SK-N-SH treated with all-trans-retinoic acid at 6 μM for 48 hours (cell line): Measurements from ENCODE around the gene SNAPC4.

Experiments used
- ATAC-seq: fragments of 200-7000 bp; cut with Tn5 transposase; 3 replicates; pipeline ENCODE4 v1.9.1; 2020; ENCODE audit warnings: mild to moderate bottlenecking, moderate library complexity
- ARNTL ChIP-seq: fragments of 450-650 bp; formaldehyde crosslinking; IDR thresholded peaks from 2 replicates; pipeline ENCODE4 v1.5.0; 2020; ENCODE audit warnings: low read depth, mild to moderate bottlenecking, moderate library complexity, borderline replicate concordance
- BACH2 ChIP-seq: fragments of 250-450 bp; sonication (Bioruptor Pico); IDR thresholded peaks from 2 replicates; pipeline ENCODE4 v1.9.0; 2021; ENCODE audit warnings: mild to moderate bottlenecking, borderline replicate concordance
- CREB5 ChIP-seq: fragments of 250-450 bp; sonication (Bioruptor Pico); IDR thresholded peaks from 2 replicates; pipeline ENCODE4 v1.5.1; 2020; ENCODE audit warnings: low read depth, mild to moderate bottlenecking, moderate library complexity
- CSDC2 ChIP-seq: fragments of 250-450 bp; sonication (Bioruptor Pico); IDR thresholded peaks from 2 replicates; pipeline ENCODE4 v1.5.0; 2020; ENCODE audit warnings: mild to moderate bottlenecking, moderate library complexity
- CSRNP3 ChIP-seq: fragments of 250-450 bp; sonication (Bioruptor Pico); IDR thresholded peaks from 2 replicates; pipeline ENCODE4 v1.5.1; 2021; ENCODE audit warnings: mild to moderate bottlenecking, moderate library complexity
- ESRRG ChIP-seq: fragments of 250-450 bp; sonication (Bioruptor Pico); IDR thresholded peaks from 2 replicates; pipeline ENCODE4 v1.6.1; 2021; ENCODE audit warnings: mild to moderate bottlenecking
- GLIS3 ChIP-seq: fragments of 250-450 bp; sonication (Bioruptor Pico); IDR thresholded peaks from 2 replicates; pipeline ENCODE4 v1.5.0; 2020; ENCODE audit warnings: mild to moderate bottlenecking, moderate library complexity
- ISL1 ChIP-seq: fragments of 250-450 bp; sonication (Bioruptor Pico); IDR thresholded peaks from 2 replicates; pipeline ENCODE4 v2.1.2; 2022; ENCODE audit warnings: mild to moderate bottlenecking, moderate library complexity
- OSR1 ChIP-seq: fragments of 250-450 bp; sonication (Bioruptor Pico); IDR thresholded peaks from 2 replicates; pipeline ENCODE4 v1.8.0; 2022; ENCODE audit warnings: moderate library complexity, mild to moderate bottlenecking, inconsistent platforms
- PATZ1 ChIP-seq: fragments of 250-450 bp; sonication (Bioruptor Pico); IDR thresholded peaks from 2 replicates; pipeline ENCODE4 v1.8.0; 2020; ENCODE audit warnings: mild to moderate bottlenecking, moderate library complexity, borderline replicate concordance
- POU6F1 ChIP-seq: fragments of 250-450 bp; sonication (Bioruptor Pico); IDR thresholded peaks from 2 replicates; pipeline ENCODE4 v1.8.0; 2021; ENCODE audit warnings: low read depth, mild to moderate bottlenecking, moderate library complexity, borderline replicate concordance
- PPARA ChIP-seq: fragments of 250-450 bp; sonication (Bioruptor Pico); IDR thresholded peaks from 2 replicates; pipeline ENCODE4 v1.5.0; 2020; ENCODE audit warnings: mild to moderate bottlenecking, borderline replicate concordance
- SNAI2 ChIP-seq: fragments of 250-450 bp; sonication (Bioruptor Pico); IDR thresholded peaks from 2 replicates; pipeline ENCODE4 v1.5.0; 2020; ENCODE audit warnings: mild to moderate bottlenecking, moderate library complexity
- TCF4 ChIP-seq: fragments of 250-450 bp; sonication (Bioruptor Pico); IDR thresholded peaks from 2 replicates; pipeline ENCODE4 v1.8.0; 2021; ENCODE audit warnings: mild to moderate bottlenecking, moderate library complexity, borderline replicate concordance
- TOX ChIP-seq: fragments of 250-450 bp; sonication (Bioruptor Pico); IDR thresholded peaks from 2 replicates; pipeline ENCODE4 v1.8.0; 2021; ENCODE audit warnings: mild to moderate bottlenecking, moderate library complexity, borderline replicate concordance
- TSHZ2 ChIP-seq: fragments of 250-450 bp; sonication (Bioruptor Pico); IDR thresholded peaks from 2 replicates; pipeline ENCODE4 v1.5.0; 2020; ENCODE audit warnings: mild to moderate bottlenecking, moderate library complexity
- ZC3H10 ChIP-seq: fragments of 250-450 bp; sonication (Bioruptor Pico); IDR thresholded peaks from 2 replicates; pipeline ENCODE4 v1.5.1; 2021; ENCODE audit warnings: mild to moderate bottlenecking, moderate library complexity
- ZFP3 ChIP-seq: fragments of 250-450 bp; sonication (Bioruptor Pico); IDR thresholded peaks from 2 replicates; pipeline ENCODE4 v1.5.0; 2020; ENCODE audit warnings: mild to moderate bottlenecking, moderate library complexity
- ZFP30 ChIP-seq: fragments of 450-650 bp; formaldehyde crosslinking; IDR thresholded peaks from 2 replicates; pipeline ENCODE4 v1.5.0; 2022; ENCODE audit warnings: mild to moderate bottlenecking, moderate library complexity
- ZNF565 ChIP-seq: fragments of 450-650 bp; formaldehyde crosslinking; conservative IDR thresholded peaks from 2 replicates; pipeline ENCODE4 v1.5.0; 2020; ENCODE audit warnings: low read depth, mild to moderate bottlenecking, moderate library complexity
- ZNF70 ChIP-seq: fragments of 450-650 bp; formaldehyde crosslinking; IDR thresholded peaks from 2 replicates; pipeline ENCODE4 v1.5.0; 2020; ENCODE audit warnings: mild to moderate bottlenecking, moderate library complexity
- ZNF8 ChIP-seq: fragments of 450-650 bp; formaldehyde crosslinking; IDR thresholded peaks from 2 replicates; pipeline ENCODE4 v1.5.0; 2020; ENCODE audit warnings: mild to moderate bottlenecking, moderate library complexity

Gene SNAPC4

GRCh38 chr9:136358888-136359287, 41.1 kb downstream of the SNAPC4 start:
- no peak for ATAC-seq
- TF ChIP-seq ZNF8 (CRISPR knock-in tag) (no peak), OSR1 (CRISPR knock-in tag) (no peak), POU6F1 (no peak), CSDC2 (CRISPR knock-in tag) (no peak), TSHZ2 (no peak), ESRRG (no peak), ZC3H10 (CRISPR knock-in tag) (no peak), TOX (CRISPR knock-in tag) (no peak), GLIS3 (no peak), CSRNP3 (CRISPR knock-in tag) (no peak), ZFP3 (CRISPR knock-in tag) (no peak), SNAI2 (CRISPR knock-in tag) (no peak), ZNF70 (no peak), PPARA (CRISPR knock-in tag) (no peak), CREB5 (CRISPR knock-in tag) (no peak), ISL1 (CRISPR knock-in tag) (no peak), ARNTL (CRISPR knock-in tag) (no peak), BACH2 (CRISPR knock-in tag) (no peak), PATZ1 (no peak), TCF4 (no peak)

- TF ChIP-seq CREB5 (CRISPR knock-in tag) (no peak), ZFP30 (CRISPR knock-in tag) (no peak), ZNF70 (no peak), PPARA (CRISPR knock-in tag) (no peak), ESRRG (no peak), POU6F1 (no peak), TOX (CRISPR knock-in tag) (no peak), ZNF565 (CRISPR knock-in tag) (no peak), ZC3H10 (CRISPR knock-in tag) (no peak)
- TF ChIP-seq, all 23 proteins: peak for 0
- ATAC-seq = no peak
Observed at GRCh38 chr9:136358016-136358415, 42.0 kb downstream of the SNAPC4 start.
